A673 (cell line): ENCODE results near the gene MYO1E.

Experiments used
- EZH2 ChIP-seq: fragments of 200-600 bp; sonication (generic); IDR thresholded peaks from 2 replicates; pipeline ENCODE4 v1.6.1; 2017; ENCODE audit warnings: borderline replicate concordance, low read depth, mild to moderate bottlenecking, mixed read lengths, antibody characterized with exemption, low read length; ENCODE audit not compliant: poor library complexity, severe bottlenecking
- TF ChIP-seq, protein P1 (sequence below): fragments of 300-800, 200-600 bp; sonication (generic); conservative IDR thresholded peaks from 2 replicates; pipeline ENCODE4 v1.5.1; 2017; ENCODE audit warnings: low read depth, mild to moderate bottlenecking, antibody characterized with exemption, low read length, moderate library complexity, mixed read lengths

DNA sequence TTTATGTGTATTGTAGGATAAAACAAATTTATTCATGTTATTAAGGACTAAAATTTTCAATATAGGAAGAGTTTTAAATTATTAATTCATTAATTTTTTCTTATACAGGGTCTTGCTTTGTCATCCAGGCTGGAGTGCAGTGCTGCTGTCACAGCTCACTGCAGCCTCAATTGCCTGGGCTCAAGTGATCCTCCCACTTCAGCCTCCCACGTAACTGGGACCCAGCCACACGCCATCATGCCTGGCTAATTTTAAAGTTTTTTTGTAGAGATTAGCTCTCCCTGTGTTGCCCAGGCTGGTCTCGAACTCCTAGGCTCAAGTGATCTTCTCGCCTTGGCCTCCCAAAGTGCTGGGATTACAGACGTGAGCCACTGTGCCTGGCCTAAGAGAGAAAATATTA lies 253.0 kb downstream of the MYO1E start:
- TF ChIP-seq, protein P1, sequence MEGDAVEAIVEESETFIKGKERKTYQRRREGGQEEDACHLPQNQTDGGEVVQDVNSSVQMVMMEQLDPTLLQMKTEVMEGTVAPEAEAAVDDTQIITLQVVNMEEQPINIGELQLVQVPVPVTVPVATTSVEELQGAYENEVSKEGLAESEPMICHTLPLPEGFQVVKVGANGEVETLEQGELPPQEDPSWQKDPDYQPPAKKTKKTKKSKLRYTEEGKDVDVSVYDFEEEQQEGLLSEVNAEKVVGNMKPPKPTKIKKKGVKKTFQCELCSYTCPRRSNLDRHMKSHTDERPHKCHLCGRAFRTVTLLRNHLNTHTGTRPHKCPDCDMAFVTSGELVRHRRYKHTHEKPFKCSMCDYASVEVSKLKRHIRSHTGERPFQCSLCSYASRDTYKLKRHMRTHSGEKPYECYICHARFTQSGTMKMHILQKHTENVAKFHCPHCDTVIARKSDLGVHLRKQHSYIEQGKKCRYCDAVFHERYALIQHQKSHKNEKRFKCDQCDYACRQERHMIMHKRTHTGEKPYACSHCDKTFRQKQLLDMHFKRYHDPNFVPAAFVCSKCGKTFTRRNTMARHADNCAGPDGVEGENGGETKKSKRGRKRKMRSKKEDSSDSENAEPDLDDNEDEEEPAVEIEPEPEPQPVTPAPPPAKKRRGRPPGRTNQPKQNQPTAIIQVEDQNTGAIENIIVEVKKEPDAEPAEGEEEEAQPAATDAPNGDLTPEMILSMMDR = no peak
- TF ChIP-seq EZH2 = no peak
